ENCODE results near the gene ACP6. TPM values are rescaled to one million over a fixed set of nuclear protein-coding genes. Genes with fewer than 3 reads are reported as not detected.

Gene ACP6
- total and polyA plus RNA-seq, 2 of the 13 experiments (the other 11 are each of a cell fraction or from before 2014, with no cell fraction given) = 18.1 to 33.7 TPM

DNA sequence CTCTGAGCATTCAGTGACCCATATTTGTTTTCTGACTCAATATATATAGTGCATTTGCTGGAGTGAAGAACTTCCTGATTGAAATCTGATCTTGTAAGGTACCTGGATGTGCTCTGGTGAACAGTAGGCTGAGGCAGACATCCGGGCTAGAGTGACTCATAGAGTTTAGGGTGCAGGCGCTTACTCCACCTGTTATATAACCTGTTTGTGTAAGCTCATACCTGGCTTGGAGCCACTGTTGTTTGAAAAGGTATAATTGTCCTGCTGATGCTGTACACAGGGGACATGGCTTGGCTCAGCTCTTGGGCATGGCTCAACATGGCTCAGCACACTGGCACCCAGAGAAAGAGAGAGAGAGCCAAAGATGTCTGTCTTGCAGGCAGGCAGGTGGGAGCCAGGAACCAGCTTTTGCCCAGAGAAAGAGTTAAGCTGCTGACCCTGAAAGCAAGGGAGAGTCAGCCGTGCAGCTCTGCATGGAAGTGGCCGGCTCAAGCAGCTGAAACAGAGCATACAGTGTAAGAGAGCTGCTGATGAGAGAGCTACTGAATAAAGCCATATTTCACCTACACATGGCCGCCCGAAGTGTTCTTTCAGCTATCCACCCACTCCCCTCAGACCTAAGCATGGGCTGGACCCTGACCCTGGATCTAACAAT is 46.9 kb upstream of the ACP6 start (continued):
- TF ChIP-seq ARID5B (CRISPR knock-in tag; IDR thresholded peaks at IDR 0.05) (peak; percentile 51), ZNF12 (CRISPR knock-in tag; IDR thresholded peaks at IDR 0.05) (peak; percentile 33; the same call in 1 of the 2 replicates), ZEB1 (IDR thresholded peaks at IDR 0.05; ENCODE audit: insufficient replicate concordance, low read depth) (peak; percentile 84), CHCHD3 (CRISPR knock-in tag; IDR thresholded peaks at IDR 0.05) (no peak), PLRG1 (conservative IDR thresholded peaks at IDR 0.05) (no peak), ZSCAN9 (CRISPR knock-in tag; IDR thresholded peaks at IDR 0.05; ENCODE audit: borderline replicate concordance) (peak; percentile 55; the same call in 1 of the 2 replicates), ZNF484 (CRISPR knock-in tag; IDR thresholded peaks at IDR 0.05; ENCODE audit: borderline replicate concordance, low read depth) (no peak), HOXA9 (CRISPR knock-in tag; IDR thresholded peaks at IDR 0.05; ENCODE audit: borderline replicate concordance) (no peak), ZNF839 (CRISPR knock-in tag; IDR thresholded peaks at IDR 0.05; ENCODE audit: borderline replicate concordance) (no peak), CBX2 (IDR thresholded peaks at IDR 0.05; ENCODE audit: low read depth, low read length) (no peak), CBX2 (CRISPR knock-in tag; IDR thresholded peaks at IDR 0.05; ENCODE audit: low read depth) (no peak), ZMYM2 (CRISPR knock-in tag; IDR thresholded peaks at IDR 0.05) (peak; percentile 89), ZNF75D (CRISPR knock-in tag; IDR thresholded peaks at IDR 0.05; ENCODE audit: borderline replicate concordance) (no peak), GLI4 (CRISPR knock-in tag; IDR thresholded peaks at IDR 0.05; ENCODE audit: borderline replicate concordance) (no peak), ZNF574 (CRISPR knock-in tag; IDR thresholded peaks at IDR 0.05) (0 out of 2 replicates have a peak, but pooled peaks have one; percentile 27)
- TF ChIP-seq, protein P1, sequence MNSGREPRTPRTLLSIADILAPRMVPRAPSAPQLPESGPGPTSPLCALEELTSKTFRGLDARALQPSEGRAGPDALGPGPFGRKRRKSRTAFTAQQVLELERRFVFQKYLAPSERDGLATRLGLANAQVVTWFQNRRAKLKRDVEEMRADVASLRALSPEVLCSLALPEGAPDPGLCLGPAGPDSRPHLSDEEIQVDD (CRISPR knock-in tag; IDR thresholded peaks at IDR 0.05; ENCODE audit: borderline replicate concordance) = no peak
